ENCODE data around the gene PHF3. TPM values are rescaled to one million over a fixed set of nuclear protein-coding genes. Genes with fewer than 3 reads are reported as not detected.

The PHF3 gene
- total RNA-seq, 2 experiments from 2014 or later: 54.8 to 92.5 TPM

DNA sequence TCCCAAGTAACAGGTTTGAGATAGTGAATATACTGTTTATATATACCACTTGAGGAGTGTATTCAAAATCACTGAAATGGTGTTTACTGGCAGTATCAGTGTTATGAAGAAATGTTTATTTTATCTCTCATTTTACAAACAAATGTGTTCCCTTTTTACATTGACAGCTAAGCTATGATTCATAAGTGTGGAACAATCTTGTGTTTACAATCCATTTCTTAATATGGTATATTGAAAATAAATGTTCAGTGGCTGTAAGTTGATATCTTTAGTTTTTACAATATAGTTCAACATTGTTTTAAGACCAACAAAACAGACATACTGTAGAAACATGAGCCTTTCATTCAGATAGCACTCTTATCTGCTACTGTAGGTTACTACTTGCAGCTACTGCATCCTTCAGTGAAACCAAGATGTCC, 14.3 kb downstream of the PHF3 start:
- Histone ChIP-seq H3K27ac (ENCODE audit: low read depth, low read length, poor library complexity, severe bottlenecking) (no peak overlapping the region), H3K4me1 (ENCODE audit: insufficient read depth, low read length, poor library complexity, severe bottlenecking) (no peaks in the 10 kb centered on the region), H3K9me2 (ENCODE audit: insufficient read depth, low read length) (no peaks in the 10 kb centered on the region), H3K9me3 (ENCODE audit: low read length) (peaks cover 23% of the 10 kb centered on the region; the same call in 1 of the 2 replicates), H2AFZ (ENCODE audit: low read length) (no peak overlapping the region), H3K4me3 (ENCODE audit: low read depth, low read length, poor library complexity, severe bottlenecking) (no peak overlapping the region), H3K36me3 (ENCODE audit: insufficient read depth, low read length) (peaks cover 80% of the 10 kb centered on the region), H4K20me1 (ENCODE audit: insufficient read depth, low read length) (peaks cover 32% of the 10 kb centered on the region), H3K4me2 (ENCODE audit: low read length) (no peak overlapping the region), H3K79me2 (ENCODE audit: insufficient read depth, low read depth, low read length) (peaks cover 100% of the 10 kb centered on the region)
- no TSS peak for BruUV-seq (replicated peaks)
- no peak for TF ChIP-seq EZH2phosphoT487 (IDR thresholded peaks at IDR 0.05; ENCODE audit: borderline replicate concordance, low read depth, low read length)
- TF ChIP-seq, protein P1, sequence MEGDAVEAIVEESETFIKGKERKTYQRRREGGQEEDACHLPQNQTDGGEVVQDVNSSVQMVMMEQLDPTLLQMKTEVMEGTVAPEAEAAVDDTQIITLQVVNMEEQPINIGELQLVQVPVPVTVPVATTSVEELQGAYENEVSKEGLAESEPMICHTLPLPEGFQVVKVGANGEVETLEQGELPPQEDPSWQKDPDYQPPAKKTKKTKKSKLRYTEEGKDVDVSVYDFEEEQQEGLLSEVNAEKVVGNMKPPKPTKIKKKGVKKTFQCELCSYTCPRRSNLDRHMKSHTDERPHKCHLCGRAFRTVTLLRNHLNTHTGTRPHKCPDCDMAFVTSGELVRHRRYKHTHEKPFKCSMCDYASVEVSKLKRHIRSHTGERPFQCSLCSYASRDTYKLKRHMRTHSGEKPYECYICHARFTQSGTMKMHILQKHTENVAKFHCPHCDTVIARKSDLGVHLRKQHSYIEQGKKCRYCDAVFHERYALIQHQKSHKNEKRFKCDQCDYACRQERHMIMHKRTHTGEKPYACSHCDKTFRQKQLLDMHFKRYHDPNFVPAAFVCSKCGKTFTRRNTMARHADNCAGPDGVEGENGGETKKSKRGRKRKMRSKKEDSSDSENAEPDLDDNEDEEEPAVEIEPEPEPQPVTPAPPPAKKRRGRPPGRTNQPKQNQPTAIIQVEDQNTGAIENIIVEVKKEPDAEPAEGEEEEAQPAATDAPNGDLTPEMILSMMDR (conservative IDR thresholded peaks at IDR 0.05; ENCODE audit: low read length): no peak
- POLR2A ChIA-PET: interaction anchor here (1.3 to 4.5 kb wide), 3 partner anchors 13 to 15 kb away, joined by 6 to 37 read pairs (median 11); partner anchors contain the start of gene PHF3
- intact Hi-C loops (cut with micrococcal nuclease; ENCODE audit: unreplicated experiment): no loop called here
- CTCF ChIA-PET (ENCODE audit: unreplicated experiment): no interaction called here
- no peak for DNase-seq (ENCODE audit: low spot score)

DNA sequence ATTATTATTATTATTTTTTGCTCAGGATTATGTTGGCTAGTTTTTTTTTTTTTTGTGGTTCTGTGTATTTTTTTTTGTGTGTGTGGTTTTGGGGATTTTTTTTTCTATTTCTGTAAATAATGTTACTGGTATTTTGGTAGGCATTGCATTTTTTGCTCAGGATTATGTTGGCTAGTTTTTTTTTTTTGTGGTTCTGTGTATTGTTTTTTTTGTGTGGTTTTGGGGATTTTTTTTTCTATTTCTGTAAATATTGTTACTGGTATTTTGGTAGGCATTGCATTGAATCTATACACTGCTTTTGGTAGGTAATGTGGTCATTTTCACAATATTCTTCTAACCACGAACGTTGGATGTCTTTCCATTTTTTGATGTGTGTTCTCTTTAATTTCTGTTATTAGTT, 17.4 kb downstream of the PHF3 start:
- ChIA-PET CTCF (ENCODE audit: unreplicated experiment) (no interaction called here), POLR2A (interaction anchor here (0.7 to 4.5 kb wide), 5 partner anchors 11 to 45 kb away, joined by 3 to 37 read pairs (median 3); no protein-coding TSS in a partner anchor)
- Histone ChIP-seq H3K4me2 (ENCODE audit: low read length) (no peak overlapping the region), H3K36me3 (ENCODE audit: insufficient read depth, low read length) (peaks cover 80% of the 10 kb centered on the region), H3K9me3 (ENCODE audit: low read length) (peaks cover 23% of the 10 kb centered on the region; the same call in 1 of the 2 replicates), H3K79me2 (ENCODE audit: insufficient read depth, low read depth, low read length) (peaks cover 100% of the 10 kb centered on the region), H3K27ac (ENCODE audit: low read depth, low read length, poor library complexity, severe bottlenecking) (no peak overlapping the region), H3K4me1 (ENCODE audit: insufficient read depth, low read length, poor library complexity, severe bottlenecking) (peaks cover 5% of the 10 kb centered on the region), H3K4me3 (ENCODE audit: low read depth, low read length, poor library complexity, severe bottlenecking) (no peak overlapping the region), H4K20me1 (ENCODE audit: insufficient read depth, low read length) (peaks cover 30% of the 10 kb centered on the region), H3K9me2 (ENCODE audit: insufficient read depth, low read length) (no peaks in the 10 kb centered on the region), H2AFZ (ENCODE audit: low read length) (no peak overlapping the region)
- no TSS peak for BruUV-seq (replicated peaks)
- no peak for TF ChIP-seq EZH2phosphoT487 (IDR thresholded peaks at IDR 0.05; ENCODE audit: borderline replicate concordance, low read depth, low read length)
- TF ChIP-seq, protein P1 (conservative IDR thresholded peaks at IDR 0.05; ENCODE audit: low read length): no peak
- DNase-seq (ENCODE audit: low spot score): no peak
- intact Hi-C loops (cut with micrococcal nuclease; ENCODE audit: unreplicated experiment): no loop called here

DNA sequence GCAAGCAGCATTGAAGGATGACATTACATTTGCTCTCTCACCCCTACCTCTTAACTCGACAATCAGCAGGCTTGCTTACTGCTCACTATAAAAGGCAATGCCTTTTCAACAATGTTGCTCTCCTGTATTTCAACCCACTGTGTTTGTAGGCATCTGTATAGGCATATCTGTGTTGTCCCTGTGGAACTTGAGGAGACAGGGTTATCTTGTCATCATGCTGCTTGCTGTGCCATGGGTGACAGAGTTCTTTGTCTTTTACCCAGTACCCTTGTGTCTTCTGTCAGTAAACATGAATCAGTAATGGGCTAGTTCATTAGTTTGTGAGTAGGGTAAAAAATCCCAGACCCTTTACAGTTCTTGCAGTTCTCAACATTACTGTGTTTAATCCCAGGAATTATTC, 25.2 kb downstream of the PHF3 start:
- Histone ChIP-seq H3K4me2 (ENCODE audit: low read length) (no peak overlapping the region; the same call in 1 of the 2 replicates), H3K9me2 (ENCODE audit: insufficient read depth, low read length) (no peaks in the 10 kb centered on the region), H3K4me1 (ENCODE audit: insufficient read depth, low read length, poor library complexity, severe bottlenecking) (peaks cover 53% of the 10 kb centered on the region), H3K27ac (ENCODE audit: low read depth, low read length, poor library complexity, severe bottlenecking) (no peak overlapping the region), H2AFZ (ENCODE audit: low read length) (no peak overlapping the region), H4K20me1 (ENCODE audit: insufficient read depth, low read length) (peaks cover 6% of the 10 kb centered on the region; the same call in 1 of the 2 replicates), H3K36me3 (ENCODE audit: insufficient read depth, low read length) (peaks cover 57% of the 10 kb centered on the region), H3K4me3 (ENCODE audit: low read depth, low read length, poor library complexity, severe bottlenecking) (no peak overlapping the region), H3K79me2 (ENCODE audit: insufficient read depth, low read depth, low read length) (peaks cover 99% of the 10 kb centered on the region), H3K9me3 (ENCODE audit: low read length) (no peaks in the 10 kb centered on the region; the same call in 1 of the 2 replicates)
- ChIA-PET CTCF (ENCODE audit: unreplicated experiment) (no interaction called here), POLR2A (interaction anchor here (1.2 to 2.2 kb wide), 7 partner anchors 10 to 29 kb away, joined by 3 to 16 read pairs (median 7); no protein-coding TSS in a partner anchor)
- BruUV-seq (replicated peaks): no TSS peak
- intact Hi-C loops (cut with micrococcal nuclease; ENCODE audit: unreplicated experiment): no loop called here
- no peak for DNase-seq (ENCODE audit: low spot score)
- no peak for TF ChIP-seq EZH2phosphoT487 (IDR thresholded peaks at IDR 0.05; ENCODE audit: borderline replicate concordance, low read depth, low read length)
- TF ChIP-seq, protein P1 (conservative IDR thresholded peaks at IDR 0.05; ENCODE audit: low read length): no peak

Data from OCI-LY7 (cell line).